HepG2 (cell line): ENCODE measurements around the gene BEST3. TPM values are rescaled to one million over a fixed set of nuclear protein-coding genes. Genes with fewer than 3 reads are reported as not detected.
A peak's percentile ranks its signal among the peaks of the same experiment; 100 is the strongest.

ENCODE experiments used
- AGO2 ChIP-seq: fragments of 200-400 bp; formaldehyde crosslinking; optimal IDR thresholded peaks from 2 replicates; pipeline ENCODE3; 2017; ENCODE audit warnings: mild to moderate bottlenecking, low read depth, low read length, moderate library complexity
- BRD4 ChIP-seq: sonication (generic); formaldehyde crosslinking; IDR thresholded peaks from 2 replicates; pipeline ENCODE4 v1.4.0; 2020; ENCODE audit warnings: missing genetic modification reagents
- ELF3 ChIP-seq: IDR thresholded peaks from 2 replicates; pipeline ENCODE4 v1.6.1; 2016; ENCODE audit warnings: missing genetic modification reagents, missing compliant biosample characterization
- FOSL2 ChIP-seq: sonication (generic); formaldehyde crosslinking; IDR thresholded peaks from 2 replicates; pipeline ENCODE4 v1.4.0; 2020; ENCODE audit warnings: missing genetic modification reagents
- HHEX ChIP-seq: IDR thresholded peaks from 2 replicates; pipeline ENCODE4 v1.6.1; 2016; ENCODE audit warnings: control low read depth
- HNF1B ChIP-seq: sonication (generic); formaldehyde crosslinking; IDR thresholded peaks from 2 replicates; pipeline ENCODE4 v1.5.1; 2020; ENCODE audit warnings: mild to moderate bottlenecking, moderate library complexity, missing genetic modification reagents
- KAT7 ChIP-seq: IDR thresholded peaks from 2 replicates; pipeline ENCODE4 v1.6.1; 2018; ENCODE audit warnings: borderline replicate concordance, missing compliant biosample characterization
- KAT8 ChIP-seq: IDR thresholded peaks from 2 replicates; pipeline ENCODE4 v1.6.1; 2016; ENCODE audit warnings: missing genetic modification reagents, missing compliant biosample characterization
- NCOA2 ChIP-seq: sonication (generic); formaldehyde crosslinking; IDR thresholded peaks from 2 replicates; pipeline ENCODE4 v1.8.0; 2022; ENCODE audit warnings: inconsistent platforms
- NR2F6 ChIP-seq, 2 experiments: IDR thresholded peaks; 2 replicates each; pipeline ENCODE4 v1.6.1; 2016; ENCODE audit warnings: antibody characterized with exemption in 1 of 2, mild to moderate bottlenecking in 1 of 2
- POGK ChIP-seq: sonication (generic); formaldehyde crosslinking; conservative IDR thresholded peaks from 2 replicates; pipeline ENCODE4 v1.8.0; 2022; ENCODE audit warnings: mild to moderate bottlenecking, moderate library complexity, missing genetic modification reagents
- RNF2 ChIP-seq: fragments of 450-650 bp; conservative IDR thresholded peaks from 2 replicates; pipeline ENCODE4 v1.6.1; 2016; ENCODE audit warnings: low read depth
- RXRA ChIP-seq: sonication (generic); formaldehyde crosslinking; IDR thresholded peaks from 2 replicates; pipeline ENCODE4 v1.5.1; 2020; ENCODE audit warnings: missing genetic modification reagents
- SNAPC5 ChIP-seq: sonication (generic); formaldehyde crosslinking; IDR thresholded peaks from 2 replicates; pipeline ENCODE4 v1.8.1; 2023; ENCODE audit warnings: mild to moderate bottlenecking, missing genetic modification reagents, borderline replicate concordance
- SOX13 ChIP-seq, 3 experiments: fragments of 450-650 bp in 1 of 3; sonication (generic) in 1 of 3; formaldehyde crosslinking in 1 of 3; IDR thresholded peaks in 2 of 3; conservative IDR thresholded peaks in 1 of 3; 2 replicates each; pipeline versions ENCODE4 v1.5.0 to v1.6.1; 2016 to 2020; ENCODE audit warnings: antibody characterized with exemption in 1 of 3, mild to moderate bottlenecking in 1 of 3, missing compliant biosample characterization in 1 of 3, missing genetic modification reagents in 1 of 3, moderate library complexity in 1 of 3
- SOX6 ChIP-seq, 2 experiments: fragments of 450-650 bp in 1 of 2; sonication (generic) in 1 of 2; formaldehyde crosslinking in 1 of 2; IDR thresholded peaks; 2 replicates each; pipeline versions ENCODE4 v1.4.0 to v1.6.1; 2017 to 2020; ENCODE audit warnings: antibody characterized with exemption in 1 of 2, mild to moderate bottlenecking in 1 of 2, missing genetic modification reagents in 1 of 2
- ZBTB34 ChIP-seq: sonication (generic); formaldehyde crosslinking; IDR thresholded peaks from 2 replicates; pipeline ENCODE4 v1.8.0; 2022; ENCODE audit warnings: mild to moderate bottlenecking, missing genetic modification reagents
- ZMAT5 ChIP-seq: sonication (generic); formaldehyde crosslinking; IDR thresholded peaks from 2 replicates; pipeline ENCODE4 v1.5.0; 2020; ENCODE audit warnings: mild to moderate bottlenecking, low read depth, missing genetic modification reagents, borderline replicate concordance
- ZNF124 ChIP-seq: sonication (generic); formaldehyde crosslinking; IDR thresholded peaks from 2 replicates; pipeline ENCODE4 v1.4.0; 2020; ENCODE audit warnings: missing genetic modification reagents
- ZNF263 ChIP-seq: sonication (generic); formaldehyde crosslinking; IDR thresholded peaks from 2 replicates; pipeline ENCODE4 v1.4.0; 2020; ENCODE audit warnings: missing genetic modification reagents
- ZNF577 ChIP-seq: sonication (generic); formaldehyde crosslinking; IDR thresholded peaks from 2 replicates; pipeline ENCODE4 v1.4.0; 2020; ENCODE audit warnings: mild to moderate bottlenecking, low read depth, missing genetic modification reagents, borderline replicate concordance
- ZNF788 ChIP-seq: sonication (generic); formaldehyde crosslinking; IDR thresholded peaks from 2 replicates; pipeline ENCODE4 v1.5.0; 2020; ENCODE audit warnings: mild to moderate bottlenecking, missing genetic modification reagents, borderline replicate concordance
- ZSCAN31 ChIP-seq: sonication (generic); formaldehyde crosslinking; IDR thresholded peaks from 2 replicates; pipeline ENCODE4 v1.5.0; 2020; ENCODE audit warnings: low read depth, mild to moderate bottlenecking, missing genetic modification reagents
- polyA plus RNA-seq, 8 experiments: library from polyadenylated mRNA; depleted of rRNA in 3 of 8; stranded (reverse) in 7 of 8; unstranded in 1 of 8; fragments of >200 nt; fragmentation: Illumina TruSeq in 4 of 8; extraction: Trizol in 4 of 8; gene quantifications; 2 replicates each; pipeline versions ENCODE4 v1.2.1 to v1.2.3, GENCODE V29; 2011 to 2016; ENCODE audit warnings: low read depth in 4 of 8, missing spikeins in 1 of 8, mixed read lengths in 1 of 8; ENCODE audit not compliant: insufficient read depth in 1 of 8
- total RNA-seq, 5 experiments: library from RNA; depleted of rRNA; stranded (reverse); fragments of >200 nt; fragmentation: Illumina TruSeq; extraction: Trizol; gene quantifications; 2 replicates each; pipeline ENCODE4 v1.2.3, GENCODE V29; 2016; ENCODE audit warnings: low read depth in 1 of 5

The BEST3 gene
- total and polyA plus RNA-seq, 2 of the 13 experiments (the other 11 are each of a cell fraction or from before 2014, with no cell fraction given) = not detected

GRCh38 chr12:69739287-69740191 lies 40.4 kb upstream of the BEST3 start (continued):
- peak; percentile 28; the same call in 1 of the 2 replicates for TF ChIP-seq POGK (CRISPR knock-in tag)
- no peak for TF ChIP-seq SOX6 (IDR thresholded peaks at IDR 0.05)
- peak; percentile 80 for TF ChIP-seq SOX6 (CRISPR knock-in tag; IDR thresholded peaks at IDR 0.05)
- TF ChIP-seq NR2F6 (IDR thresholded peaks at IDR 0.05) = no peak
- TF ChIP-seq NR2F6 (CRISPR knock-in tag; IDR thresholded peaks at IDR 0.05) = 0 out of 2 replicates have a peak, but pooled peaks have one; percentile 20
- no peak for TF ChIP-seq RNF2
- TF ChIP-seq FOSL2 (CRISPR knock-in tag) = no peak
- 0 out of 2 replicates have a peak, but pooled peaks have one; percentile 13 for TF ChIP-seq ZSCAN31 (CRISPR knock-in tag)
- TF ChIP-seq ZNF124 (CRISPR knock-in tag) = no peak
- peak; percentile 36; the same call in 1 of the 2 replicates for TF ChIP-seq NCOA2
- no peak for TF ChIP-seq RXRA (CRISPR knock-in tag)
- 0 out of 2 replicates have a peak, but pooled peaks have one; percentile 8 for TF ChIP-seq HHEX (CRISPR knock-in tag)
- 0 out of 2 replicates have a peak, but pooled peaks have one; percentile 28 for TF ChIP-seq ZMAT5 (CRISPR knock-in tag)
- TF ChIP-seq ZNF263 (CRISPR knock-in tag) = no peak
- 0 out of 2 replicates have a peak, but pooled peaks have one; percentile 11 for TF ChIP-seq ZNF788 (CRISPR knock-in tag)
- no peak for TF ChIP-seq SOX13 (IDR thresholded peaks at IDR 0.05)
- TF ChIP-seq SOX13 (CRISPR knock-in tag; conservative IDR thresholded peaks at IDR 0.05 in 1 of 2, IDR thresholded peaks at IDR 0.05 in 1 of 2) = peak in 1 of 2 experiments; percentile 81; a peak in 2 of 4 replicates
- peak; percentile 19; the same call in 1 of the 2 replicates for TF ChIP-seq ELF3 (CRISPR knock-in tag)
- TF ChIP-seq ZBTB34 (CRISPR knock-in tag) = no peak
- no peak for TF ChIP-seq SNAPC5 (CRISPR knock-in tag)
- TF ChIP-seq AGO2 = peak; percentile 53
- TF ChIP-seq HNF1B (CRISPR knock-in tag) = peak; percentile 39
- peak; percentile 47; the same call in 1 of the 2 replicates for TF ChIP-seq KAT7
- no peak for TF ChIP-seq BRD4 (CRISPR knock-in tag)
- no peak for TF ChIP-seq ZNF577 (CRISPR knock-in tag)
- 0 out of 2 replicates have a peak, but pooled peaks have one; percentile 12 for TF ChIP-seq KAT8
